ENCODE measurements around the gene ZNF385C. TPM values are rescaled to one million over a fixed set of nuclear protein-coding genes. Genes with fewer than 3 reads are reported as not detected.

ZNF385C gene
- total RNA-seq, 2 donors from 2014 or later = 2.3 to 11.8 TPM

- TF ChIP-seq POLR2AphosphoS5 (IDR thresholded peaks at IDR 0.05) (no peak), CTCF (IDR thresholded peaks at IDR 0.05) (no peak), POLR2A (IDR thresholded peaks at IDR 0.05) (no peak)
- no peaks in the 10 kb centered on the region for H3K4me1 ChIP-seq (replicated peaks)
- no peaks in the 10 kb centered on the region for H3K9me3 ChIP-seq
- H3K27me3 ChIP-seq (replicated peaks; ENCODE audit: insufficient read depth) = peaks cover 2% of the 10 kb centered on the region
- H3K36me3 ChIP-seq = no peaks in the 10 kb centered on the region
- H3K4me3 ChIP-seq = no peak overlapping the region
- no peak for DNase-seq (ENCODE audit: low spot score)
- intact Hi-C loops (cut with DNase I) = no loop called here
- 66% methylated on average over 11 of the region's 20 CpGs for WGBS
- no peak overlapping the region for H3K27ac ChIP-seq
These were observed 10.3 kb downstream of the ZNF385C start for GRCh38 chr17:42087736-42088705.

- no peaks in the 10 kb centered on the region for H3K9me3 ChIP-seq
- DNase-seq (ENCODE audit: low spot score) = no peak
These were observed 11.1 kb downstream of the ZNF385C start for GRCh38 chr17:42087042-42087701.

GRCh38 chr17:42081516-42082129 is 16.6 kb downstream of the ZNF385C start:
- H3K9me3 ChIP-seq = no peaks in the 10 kb centered on the region
- no peak overlapping the region for H3K4me3 ChIP-seq
- H3K27me3 ChIP-seq (replicated peaks; ENCODE audit: insufficient read depth) = no peaks in the 10 kb centered on the region
- no peak for DNase-seq (ENCODE audit: low spot score)
- H3K36me3 ChIP-seq = no peaks in the 10 kb centered on the region
- no peak overlapping the region for H3K27ac ChIP-seq
- intact Hi-C loops (cut with DNase I) = no loop called here
- no peaks in the 10 kb centered on the region for H3K4me1 ChIP-seq (replicated peaks)
- TF ChIP-seq POLR2A (IDR thresholded peaks at IDR 0.05) = no peak
- no peak for TF ChIP-seq CTCF (IDR thresholded peaks at IDR 0.05)
- no peak for TF ChIP-seq POLR2AphosphoS5 (IDR thresholded peaks at IDR 0.05)
- WGBS = 88% methylated on average over 9 of the region's 9 CpGs

More at GRCh38 chr17:42087042-42087701, 11.1 kb downstream of the ZNF385C start:
- Histone ChIP-seq H3K36me3 (no peaks in the 10 kb centered on the region), H3K4me1 (replicated peaks) (no peaks in the 10 kb centered on the region), H3K4me3 (no peak overlapping the region), H3K27me3 (replicated peaks; ENCODE audit: insufficient read depth) (peaks cover 2% of the 10 kb centered on the region), H3K27ac (no peak overlapping the region)
- 76% methylated on average over 7 of the region's 7 CpGs for WGBS
- intact Hi-C loops (cut with DNase I) = no loop called here
- no peak for TF ChIP-seq CTCF (IDR thresholded peaks at IDR 0.05)
- TF ChIP-seq POLR2A (IDR thresholded peaks at IDR 0.05) = no peak
- no peak for TF ChIP-seq POLR2AphosphoS5 (IDR thresholded peaks at IDR 0.05)

- no peaks in the 10 kb centered on the region for H3K36me3 ChIP-seq
- no peaks in the 10 kb centered on the region for H3K9me3 ChIP-seq
- WGBS = 85% methylated on average over 2 of the region's 2 CpGs
- no peak overlapping the region for H3K27ac ChIP-seq
- no peaks in the 10 kb centered on the region for H3K4me1 ChIP-seq (replicated peaks)
- DNase-seq (ENCODE audit: low spot score) = no peak
- intact Hi-C loops (cut with DNase I) = no loop called here
- H3K27me3 ChIP-seq (replicated peaks; ENCODE audit: insufficient read depth) = no peaks in the 10 kb centered on the region
- TF ChIP-seq CTCF (IDR thresholded peaks at IDR 0.05) (no peak), POLR2A (IDR thresholded peaks at IDR 0.05) (no peak), POLR2AphosphoS5 (IDR thresholded peaks at IDR 0.05) (no peak)
- no peak overlapping the region for H3K4me3 ChIP-seq
These were observed 18.7 kb downstream of the ZNF385C start for GRCh38 chr17:42079541-42079940.

All from prostate gland (tissue), 2 donors.